ENCODE results near the gene MYO9B. TPM values are rescaled to one million over a fixed set of nuclear protein-coding genes. Genes with fewer than 3 reads are reported as not detected.

Gene MYO9B
- total and polyA plus RNA-seq, 9 of the 15 experiments (the other 6 are each of a cell fraction or from before 2014, with no cell fraction given): 2.4 to 77.6 (median 23.0) TPM

- TF ChIP-seq NCOA2 (IDR thresholded peaks at IDR 0.05; ENCODE audit: partially characterized antibody in 2 of 2) (no peak), ATF6 (CRISPR knock-in tag; IDR thresholded peaks at IDR 0.05) (no peak; the same call in 1 of the 2 replicates), RNF219 (CRISPR knock-in tag; IDR thresholded peaks at IDR 0.05) (no peak), ETV6 (IDR thresholded peaks at IDR 0.05; ENCODE audit: borderline replicate concordance in 1 of 2, low read depth in 2 of 2, low read length in 1 of 2) (no peak), ETV6 (CRISPR knock-in tag; IDR thresholded peaks at IDR 0.05; ENCODE audit: borderline replicate concordance) (no peak), ASH1L (IDR thresholded peaks at IDR 0.05; ENCODE audit: borderline replicate concordance, low read depth, partially characterized antibody) (no peak), POLR2A (conservative IDR thresholded peaks at IDR 0.05) (peak; percentile 2), EHMT2 (IDR thresholded peaks at IDR 0.05) (no peak), OTX1 (CRISPR knock-in tag; IDR thresholded peaks at IDR 0.05) (no peak), DIDO1 (tag; IDR thresholded peaks at IDR 0.05; ENCODE audit: low read depth) (no peak), RNF2 (IDR thresholded peaks at IDR 0.05) (peak; percentile 40; the same call in 1 of the 2 replicates), TEAD4 (IDR thresholded peaks at IDR 0.05; ENCODE audit: low read length) (no peak), TEAD4 (CRISPR knock-in tag; IDR thresholded peaks at IDR 0.05; ENCODE audit: borderline replicate concordance) (peak; percentile 53; the same call in 1 of the 2 replicates), TFAP4 (CRISPR knock-in tag; IDR thresholded peaks at IDR 0.05; ENCODE audit: borderline replicate concordance) (no peak; the same call in 1 of the 2 replicates), ZNF512 (tag; IDR thresholded peaks at IDR 0.05) (no peak), BDP1 (IDR thresholded peaks at IDR 0.05; ENCODE audit: insufficient read depth, insufficient read length) (no peak), NFE2 (IDR thresholded peaks at IDR 0.05; ENCODE audit: low read depth) (no peak), THRA (IDR thresholded peaks at IDR 0.05) (no peak), ZNF764 (CRISPR knock-in tag; IDR thresholded peaks at IDR 0.05; ENCODE audit: low read depth) (no peak), SLC30A9 (CRISPR knock-in tag; IDR thresholded peaks at IDR 0.05) (no peak)
- TF ChIP-seq, protein P1, sequence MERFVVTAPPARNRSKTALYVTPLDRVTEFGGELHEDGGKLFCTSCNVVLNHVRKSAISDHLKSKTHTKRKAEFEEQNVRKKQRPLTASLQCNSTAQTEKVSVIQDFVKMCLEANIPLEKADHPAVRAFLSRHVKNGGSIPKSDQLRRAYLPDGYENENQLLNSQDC (CRISPR knock-in tag; IDR thresholded peaks at IDR 0.05): no peak
Observed at GRCh38 chr19:17235300-17235970, 159.9 kb downstream of the MYO9B start (continued).
